Measurements from ENCODE around the gene RYR2.
"Not testable (repeated sequence)": the region's sequence is repeated elsewhere in the genome, so short reads cannot be mapped to it uniquely, and the experiment has no call there.

DNA sequence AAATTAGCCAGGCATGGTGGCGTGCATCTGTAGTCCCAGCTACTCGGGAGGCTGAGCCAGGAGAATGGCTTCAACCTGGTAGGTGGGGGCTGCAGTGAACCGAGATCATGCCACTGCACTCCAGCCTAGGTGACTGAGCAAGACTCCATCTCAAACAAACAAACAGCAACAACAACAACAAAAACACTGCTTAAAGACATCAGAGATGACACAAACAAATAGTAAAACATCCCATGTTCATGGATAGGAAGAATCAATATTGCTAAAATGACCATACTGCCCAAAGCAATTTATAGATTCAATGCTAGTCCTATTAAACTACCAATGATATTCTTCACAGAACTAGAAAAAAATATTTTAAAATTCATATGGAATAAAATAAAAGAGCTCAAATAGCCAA lies 801.5 kb downstream of the RYR2 start:
- TF ChIP-seq, protein P1, sequence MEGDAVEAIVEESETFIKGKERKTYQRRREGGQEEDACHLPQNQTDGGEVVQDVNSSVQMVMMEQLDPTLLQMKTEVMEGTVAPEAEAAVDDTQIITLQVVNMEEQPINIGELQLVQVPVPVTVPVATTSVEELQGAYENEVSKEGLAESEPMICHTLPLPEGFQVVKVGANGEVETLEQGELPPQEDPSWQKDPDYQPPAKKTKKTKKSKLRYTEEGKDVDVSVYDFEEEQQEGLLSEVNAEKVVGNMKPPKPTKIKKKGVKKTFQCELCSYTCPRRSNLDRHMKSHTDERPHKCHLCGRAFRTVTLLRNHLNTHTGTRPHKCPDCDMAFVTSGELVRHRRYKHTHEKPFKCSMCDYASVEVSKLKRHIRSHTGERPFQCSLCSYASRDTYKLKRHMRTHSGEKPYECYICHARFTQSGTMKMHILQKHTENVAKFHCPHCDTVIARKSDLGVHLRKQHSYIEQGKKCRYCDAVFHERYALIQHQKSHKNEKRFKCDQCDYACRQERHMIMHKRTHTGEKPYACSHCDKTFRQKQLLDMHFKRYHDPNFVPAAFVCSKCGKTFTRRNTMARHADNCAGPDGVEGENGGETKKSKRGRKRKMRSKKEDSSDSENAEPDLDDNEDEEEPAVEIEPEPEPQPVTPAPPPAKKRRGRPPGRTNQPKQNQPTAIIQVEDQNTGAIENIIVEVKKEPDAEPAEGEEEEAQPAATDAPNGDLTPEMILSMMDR (conservative IDR thresholded peaks at IDR 0.05; ENCODE audit: low read length), result not testable (repeated sequence)
- TF ChIP-seq EZH2phosphoT487 (IDR thresholded peaks at IDR 0.05; ENCODE audit: borderline replicate concordance, low read depth, low read length), result not testable (repeated sequence)
